KOPT-K1 (cell line): ENCODE measurements around the gene CD1E.

Source experiments
- H3K27ac ChIP-seq: fragments of 200-600 bp; sonication (generic); 2 replicates; pipeline ENCODE4 v1.5.1; 2016; ENCODE audit warnings: antibody characterized with exemption, mild to moderate bottlenecking, low read depth, low read length; ENCODE audit not compliant: poor library complexity, severe bottlenecking
- H3K36me3 ChIP-seq: fragments of 200-600 bp; sonication (generic); 2 replicates; pipeline ENCODE4 v1.5.1; 2017; ENCODE audit warnings: antibody characterized with exemption, mild to moderate bottlenecking, low read length, moderate library complexity; ENCODE audit not compliant: insufficient read depth
- H3K9me3 ChIP-seq: fragments of 200-600 bp; sonication (generic); 2 replicates; pipeline ENCODE4 v1.5.1; 2017; ENCODE audit warnings: antibody characterized with exemption, low read length, mild to moderate bottlenecking; ENCODE audit not compliant: insufficient read depth, poor library complexity, severe bottlenecking

The CD1E gene

GRCh38 chr1:158396646-158397045, 43.0 kb downstream of the CD1E start:
- H3K36me3 ChIP-seq = no peaks in the 10 kb centered on the region
- H3K27ac ChIP-seq = peak overlapping the region; percentile 96
- peaks cover 15% of the 10 kb centered on the region for H3K9me3 ChIP-seq

DNA sequence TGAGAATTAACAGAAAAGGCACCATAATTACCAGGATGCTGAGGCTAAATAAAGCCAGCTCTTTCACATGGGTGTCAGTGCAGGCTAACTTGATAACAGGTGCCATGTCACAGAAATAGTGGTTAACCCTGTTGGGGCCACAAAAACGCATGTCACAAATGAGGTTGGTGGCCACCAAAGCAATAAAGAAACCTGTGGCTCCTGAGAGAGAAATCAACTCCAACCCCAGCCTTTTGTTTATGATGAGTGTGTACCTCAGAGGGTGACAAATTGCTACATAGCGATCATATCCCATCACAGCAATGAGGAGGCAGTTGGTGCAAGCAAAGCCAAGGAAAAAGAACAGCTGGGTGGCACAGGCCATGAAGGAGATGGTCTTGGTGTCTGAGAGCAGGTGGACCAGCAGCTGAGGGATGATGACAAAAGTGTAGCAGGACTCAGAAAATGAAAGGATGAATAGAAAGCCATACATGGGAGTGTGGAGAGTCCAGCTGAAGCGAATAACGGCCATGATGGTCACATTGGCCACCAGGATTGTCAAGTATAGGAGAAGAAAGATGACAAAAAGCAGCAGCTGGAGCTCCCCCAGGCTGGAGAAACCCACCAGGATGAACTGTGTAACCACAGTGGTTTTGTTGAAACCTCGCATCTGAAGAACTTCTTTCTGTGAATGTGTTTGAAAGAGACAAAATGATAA, 45.3 kb downstream of the CD1E start, which contains the start of gene OR10T2:
OR10T2 (minus strand) TSS at position 649 of the 697 bp plus-strand sequence; CDS start at position 649, 0 bp downstream.
- Histone ChIP-seq H3K36me3 (no peaks in the 10 kb centered on the region), H3K27ac (peak within 1 kb of the TSS; percentile 96), H3K9me3 (no peaks in the 10 kb centered on the region)

DNA sequence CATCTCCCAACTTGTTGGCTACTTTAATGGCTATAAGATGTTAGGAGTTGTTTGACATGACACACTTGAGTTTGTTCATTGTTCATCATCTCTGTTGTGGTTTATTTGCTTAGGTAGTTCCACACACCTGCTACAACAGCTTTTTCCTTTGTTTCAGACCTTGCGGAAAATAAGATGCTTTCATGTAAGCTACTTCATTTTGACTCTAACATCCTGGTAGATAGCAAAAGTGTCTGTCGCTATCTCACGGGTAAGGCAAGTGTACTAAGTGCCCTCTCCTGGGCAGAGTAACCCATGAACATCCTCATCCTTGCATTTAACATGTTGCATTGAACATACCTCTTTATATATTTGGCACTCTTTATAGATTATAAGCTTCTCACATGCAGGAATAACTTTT, 47.2 kb downstream of the CD1E start:
- Histone ChIP-seq H3K27ac (peak overlapping the region; percentile 96), H3K36me3 (no peaks in the 10 kb centered on the region), H3K9me3 (no peaks in the 10 kb centered on the region)

DNA sequence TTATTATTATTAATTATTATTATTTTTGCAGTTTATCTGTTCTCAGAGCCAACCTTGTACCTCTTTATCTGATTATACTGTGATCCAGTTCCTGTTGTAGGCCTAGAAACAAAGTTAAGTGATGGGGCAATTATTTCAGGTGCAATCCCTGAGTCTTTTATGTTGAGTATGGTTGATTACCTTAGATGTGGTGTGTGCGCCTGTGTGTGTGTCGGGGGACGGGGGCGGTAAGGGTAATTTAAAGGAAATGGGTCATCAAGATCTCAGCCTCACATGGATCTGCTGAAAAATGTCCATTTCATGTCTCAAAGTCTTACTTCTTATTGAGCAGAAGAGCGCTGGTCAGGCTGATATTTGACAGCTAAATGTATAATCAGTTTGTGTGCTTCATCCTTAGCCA, 53.4 kb downstream of the CD1E start:
- H3K9me3 ChIP-seq = no peaks in the 10 kb centered on the region
- peak overlapping the region; percentile 96 for H3K27ac ChIP-seq

More for the DNA sequence above, 53.4 kb downstream of the CD1E start:
- H3K36me3 ChIP-seq = no peaks in the 10 kb centered on the region
